ENCODE data around the gene KCNA5.

Gene KCNA5

GRCh38 chr12:5066251-5066650 lies 22.6 kb downstream of the KCNA5 start:
- no peak for DNase-seq

GRCh38 chr12:5068126-5068525 lies 24.4 kb downstream of the KCNA5 start:
- DNase-seq = no peak

- DNase-seq = no peak
Observed at GRCh38 chr12:5068619-5069018, 24.9 kb downstream of the KCNA5 start.

- DNase-seq = no peak
Observed at GRCh38 chr12:5070090-5070489, 26.4 kb downstream of the KCNA5 start.

GRCh38 chr12:5071496-5071895 lies 27.8 kb downstream of the KCNA5 start:
- DNase-seq = no peak

- DNase-seq = no peak
Observed at GRCh38 chr12:5072311-5072710, 28.6 kb downstream of the KCNA5 start.

GRCh38 chr12:5073054-5073453 lies 29.4 kb downstream of the KCNA5 start:
- no peak for DNase-seq

- DNase-seq = no peak
Observed at GRCh38 chr12:5073853-5074252, 30.2 kb downstream of the KCNA5 start.

- DNase-seq = no peak
Observed at GRCh38 chr12:5076761-5077160, 33.1 kb downstream of the KCNA5 start.

- DNase-seq = no peak
Observed at GRCh38 chr12:5078423-5078822, 34.7 kb downstream of the KCNA5 start.

- DNase-seq = no peak
Observed at GRCh38 chr12:5081016-5081415, 37.3 kb downstream of the KCNA5 start.

GRCh38 chr12:5083955-5084849 lies 40.5 kb downstream of the KCNA5 start:
- DNase-seq = no peak

- no peak for DNase-seq
Observed at GRCh38 chr12:5085896-5086295, 42.2 kb downstream of the KCNA5 start.

- no peak for DNase-seq
Observed at GRCh38 chr12:5087831-5088554, 44.3 kb downstream of the KCNA5 start.

GRCh38 chr12:5088586-5089264 lies 45.0 kb downstream of the KCNA5 start:
- DNase-seq = no peak

- DNase-seq = no peak
Observed at GRCh38 chr12:5094551-5094950, 50.9 kb downstream of the KCNA5 start.

- no peak for DNase-seq
Observed at GRCh38 chr12:5094986-5095385, 51.3 kb downstream of the KCNA5 start.

All from stimulated activated naive CD4-positive, alpha-beta T cell treated with Interleukin-2 at 50 U/mL for 16 hours (primary cell).